ENCODE measurements around the gene CCDC88B. TPM values are rescaled to one million over a fixed set of nuclear protein-coding genes. Genes with fewer than 3 reads are reported as not detected.

CCDC88B gene
- total and polyA plus RNA-seq, 2 of the 8 experiments (the other 6 are each of a cell fraction or from before 2014, with no cell fraction given) = 5.9 to 12.5 TPM

DNA sequence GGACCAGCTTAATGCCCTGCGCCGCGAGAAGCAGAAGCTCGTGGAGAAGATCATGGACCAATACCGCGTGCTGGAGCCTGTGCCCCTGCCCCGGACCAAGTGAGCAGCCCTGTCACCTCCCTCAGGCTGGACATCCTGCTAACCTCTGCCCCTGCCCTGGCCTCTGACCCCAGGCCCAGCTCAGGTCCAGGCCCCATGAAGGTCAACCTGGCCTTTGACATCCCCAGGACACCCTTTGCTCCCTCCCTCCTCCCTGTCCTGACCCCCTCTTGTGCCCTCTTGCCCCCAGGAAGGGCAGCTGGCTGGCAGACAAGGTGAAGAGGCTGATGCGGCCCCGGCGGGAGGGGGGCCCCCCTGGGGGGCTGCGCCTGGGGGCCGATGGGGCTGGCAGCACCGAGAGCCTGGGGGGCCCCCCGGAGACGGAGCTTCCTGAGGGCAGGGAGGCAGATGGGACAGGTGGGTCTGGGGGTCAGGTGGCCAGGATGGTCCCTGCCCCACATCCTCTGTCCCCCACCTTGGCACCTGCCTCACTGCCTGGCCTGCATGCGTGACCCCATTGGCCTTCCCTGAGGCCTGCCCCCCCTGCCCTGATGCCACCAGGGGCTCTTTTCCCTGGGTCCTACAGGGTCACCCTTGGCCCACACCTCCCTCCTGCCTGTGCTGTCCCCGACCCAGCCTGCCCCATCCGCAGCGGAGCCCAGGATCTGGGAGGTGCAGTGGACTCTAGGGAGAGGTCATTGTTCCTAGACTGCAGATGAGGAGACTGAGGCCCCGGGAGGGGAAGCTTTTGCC, 13.9 kb downstream of the CCDC88B start (continued):
- no peak for TF ChIP-seq HDAC6 (IDR thresholded peaks at IDR 0.05; ENCODE audit: low read depth, low read length)
- no peak for TF ChIP-seq CTCF (IDR thresholded peaks at IDR 0.05; ENCODE audit: control extremely low read depth in 1 of 3, insufficient read depth in 1 of 3, low read depth in 1 of 3, low read length in 3 of 3)
- no peak for TF ChIP-seq POLR2A (IDR thresholded peaks at IDR 0.05; ENCODE audit: control extremely low read depth in 1 of 2, low read depth in 2 of 2, low read length in 2 of 2)
- no peak for TF ChIP-seq SRF (IDR thresholded peaks at IDR 0.05; ENCODE audit: low read depth, low read length)
- TF ChIP-seq TAF1 (IDR thresholded peaks at IDR 0.05; ENCODE audit: low read depth, low read length) = no peak
- TF ChIP-seq FOSL1 (IDR thresholded peaks at IDR 0.05; ENCODE audit: insufficient read depth, low read depth, low read length) = no peak
- no peak for TF ChIP-seq RAD21 (IDR thresholded peaks at IDR 0.05 in 1 of 2, conservative IDR thresholded peaks at IDR 0.05 in 1 of 2; ENCODE audit: low read depth in 2 of 2, low read length in 2 of 2)

All from H1 (cell line).